ENCODE results near the gene RBM47. TPM values are rescaled to one million over a fixed set of nuclear protein-coding genes. Genes with fewer than 3 reads are reported as not detected.

Gene RBM47
- total and polyA plus RNA-seq, 2 of the 4 experiments (the other 2 are of a cell fraction): 0.44 to 1.1 TPM

DNA sequence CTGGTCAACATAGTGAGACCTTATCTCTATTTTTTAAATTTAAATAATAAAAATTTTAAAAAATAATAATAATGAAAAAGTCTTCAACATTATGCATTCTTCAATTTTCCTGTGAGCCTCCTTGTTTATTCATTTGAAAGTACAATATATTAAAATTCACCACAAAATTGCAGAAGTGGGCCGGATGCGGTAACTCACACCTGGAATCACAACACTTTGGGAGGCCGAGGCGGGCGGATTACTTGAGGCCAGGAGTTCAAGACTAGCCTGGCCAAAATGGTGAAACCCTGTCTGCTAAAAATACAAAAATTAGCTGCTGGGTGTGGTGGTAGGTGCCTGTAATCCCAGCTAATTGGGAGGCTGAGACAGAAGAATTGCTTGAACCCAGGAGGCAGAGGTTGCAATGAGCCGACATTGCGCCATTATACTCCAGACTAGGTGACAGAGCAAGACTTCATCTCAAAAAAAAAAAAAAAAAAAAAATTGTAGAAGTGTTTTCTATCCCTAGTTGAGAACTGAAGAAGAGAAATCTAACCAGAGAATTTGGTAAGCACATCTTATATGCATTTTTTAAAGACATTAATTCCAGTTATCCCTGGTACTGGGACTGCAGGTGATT lies 56.9 kb downstream of the RBM47 start:
- ATAC-seq (ENCODE audit: low read depth) (no peak), DNase-seq (no peak)
- H3K4me2 ChIP-seq (ENCODE audit: low read depth, low read length): no peak overlapping the region
- H3K4me3 ChIP-seq (ENCODE audit: insufficient read depth, low read depth, low read length): no peak overlapping the region
- no peak overlapping the region for H3K4ac ChIP-seq (ENCODE audit: low read depth, low read length)
- WGBS, 2 experiments (ENCODE audit: extremely low coverage in 2 of 2, insufficient read length in 1 of 2): no CpG with 5 or more reads among the region's 7 CpGs
- H4K20me1 ChIP-seq (ENCODE audit: insufficient read depth, low read length): no peaks in the 10 kb centered on the region
- H3K27me3 ChIP-seq (ENCODE audit: control insufficient read depth, insufficient read depth, low read length): no peaks in the 10 kb centered on the region
- TF ChIP-seq RCOR1 (IDR thresholded peaks at IDR 0.05; ENCODE audit: insufficient replicate concordance, low read length) (no peak), FOS (IDR thresholded peaks at IDR 0.05; ENCODE audit: low read depth, low read length) (no peak), MXI1 (IDR thresholded peaks at IDR 0.05; ENCODE audit: borderline replicate concordance, low read depth, low read length) (no peak), CTCF (conservative IDR thresholded peaks at IDR 0.05; ENCODE audit: low read depth, low read length) (no peak), MAFK (IDR thresholded peaks at IDR 0.05; ENCODE audit: low read depth, low read length) (no peak), SMC3 (IDR thresholded peaks at IDR 0.05; ENCODE audit: low read depth, low read length) (no peak), RAD21 (IDR thresholded peaks at IDR 0.05; ENCODE audit: low read length) (no peak), CHD1 (IDR thresholded peaks at IDR 0.05; ENCODE audit: low read depth, low read length) (no peak), MAZ (IDR thresholded peaks at IDR 0.05; ENCODE audit: borderline replicate concordance, low read depth, low read length) (no peak), ELK1 (IDR thresholded peaks at IDR 0.05; ENCODE audit: borderline replicate concordance, low read depth, low read length) (no peak), RFX5 (IDR thresholded peaks at IDR 0.05; ENCODE audit: low read depth, low read length) (no peak)
- TF ChIP-seq, protein P1, sequence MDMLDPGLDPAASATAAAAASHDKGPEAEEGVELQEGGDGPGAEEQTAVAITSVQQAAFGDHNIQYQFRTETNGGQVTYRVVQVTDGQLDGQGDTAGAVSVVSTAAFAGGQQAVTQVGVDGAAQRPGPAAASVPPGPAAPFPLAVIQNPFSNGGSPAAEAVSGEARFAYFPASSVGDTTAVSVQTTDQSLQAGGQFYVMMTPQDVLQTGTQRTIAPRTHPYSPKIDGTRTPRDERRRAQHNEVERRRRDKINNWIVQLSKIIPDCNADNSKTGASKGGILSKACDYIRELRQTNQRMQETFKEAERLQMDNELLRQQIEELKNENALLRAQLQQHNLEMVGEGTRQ (IDR thresholded peaks at IDR 0.05; ENCODE audit: low read depth, low read length): no peak
- H4K5ac ChIP-seq (ENCODE audit: low read depth, low read length): no peak overlapping the region
- ChIA-PET CTCF (interaction anchor here (1.1 kb wide), 1 partner anchor 31 kb away, joined by 4 read pairs; no protein-coding TSS in a partner anchor), POLR2A (ENCODE audit: unreplicated experiment) (no interaction called here)
- no peak overlapping the region for H3K23ac ChIP-seq (ENCODE audit: low read depth, low read length)
- in situ Hi-C loops (cut with MboI; ENCODE audit: low sequenced_read_pairs) (no loop called here), dilution Hi-C loops (cut with HindIII; ENCODE audit: low sequenced_read_pairs, unreplicated experiment) (no loop called here), intact Hi-C loops (cut with micrococcal nuclease) (no loop called here)
- no peak overlapping the region for H2AFZ ChIP-seq (replicated peaks; ENCODE audit: low read length, poor library complexity)
- no peak overlapping the region for H3K18ac ChIP-seq (ENCODE audit: low read depth, low read length)
- no peak overlapping the region for H2BK15ac ChIP-seq (ENCODE audit: low read depth, low read length)
- H3K9ac ChIP-seq (ENCODE audit: low read depth, low read length): no peak overlapping the region
- H2BK20ac ChIP-seq (ENCODE audit: low read depth, low read length): no peak overlapping the region
- no peak overlapping the region for H4K8ac ChIP-seq (ENCODE audit: low read depth in 2 of 2, low read length in 2 of 2)
- no peak overlapping the region for H4K91ac ChIP-seq (ENCODE audit: insufficient read depth, low read depth, low read length)
- no peaks in the 10 kb centered on the region for H3K79me1 ChIP-seq (ENCODE audit: low read depth in 1 of 2, low read length in 2 of 2)
- no TSS peak for BruUV-seq (replicated peaks)
- no peak overlapping the region for H3K27ac ChIP-seq (ENCODE audit: insufficient read depth, low read length)
- no peaks in the 10 kb centered on the region for H3K9me3 ChIP-seq (ENCODE audit: control insufficient read depth, insufficient read depth, low read length)
- H3K14ac ChIP-seq (replicated peaks; ENCODE audit: low read depth, low read length): no peak overlapping the region
- no peak overlapping the region for H2BK5ac ChIP-seq (ENCODE audit: low read depth, low read length, poor library complexity, severe bottlenecking)
- no peaks in the 10 kb centered on the region for H3K36me3 ChIP-seq (ENCODE audit: control insufficient read depth, insufficient read depth, low read length)
- H2AK5ac ChIP-seq (ENCODE audit: low read depth, low read length): no peak overlapping the region
- H3K9me1 ChIP-seq (ENCODE audit: insufficient read depth, low read length): 0 out of 2 replicates have a peak, but pooled peaks cover 4% of the 10 kb centered on the region
- peaks cover 10% of the 10 kb centered on the region; the same call in 1 of the 2 replicates for H3K4me1 ChIP-seq (ENCODE audit: control insufficient read depth, insufficient read depth, low read length)
- no peak overlapping the region for H3K56ac ChIP-seq (ENCODE audit: extremely low read depth, insufficient read depth, low read length)
- no peak overlapping the region for H2AK9ac ChIP-seq (replicated peaks; ENCODE audit: low read depth, low read length, poor library complexity)
- H2BK120ac ChIP-seq (ENCODE audit: low read depth, low read length): no peak overlapping the region
